Central memory CD8-positive, alpha-beta T cell (primary cell): ENCODE data around the gene TMEM273.

ENCODE experiments used
- ATAC-seq: fragments of 150-1000 bp; cut with Tn5 transposase; replicated peaks from 2 replicates; pipeline ENCODE4 v1.10.0; 2022; ENCODE audit warnings: mild to moderate bottlenecking, moderate FRiP score, moderate number of reproducible peaks; ENCODE audit not compliant: poor library complexity, severe bottlenecking; ENCODE audit errors: extremely low read depth
- DNase-seq, 2 donors: peaks; one replicate each; pipeline ENCODE4 v3.0.0; 2021; ENCODE audit warnings: low spot score in 2 of 2
- H3K27ac Mint-ChIP-seq: one replicate; pipeline ENCODE4 v1.8.0; 2022; ENCODE audit warnings: low read depth, mild to moderate bottlenecking, moderate library complexity, mixed read lengths
- H3K27me3 Mint-ChIP-seq: one replicate; pipeline ENCODE4 v1.8.0; 2022; ENCODE audit warnings: mixed read lengths
- H3K36me3 Mint-ChIP-seq: one replicate; pipeline ENCODE4 v1.8.0; 2022; ENCODE audit warnings: mild to moderate bottlenecking, moderate library complexity, mixed read lengths; ENCODE audit not compliant: insufficient read depth
- H3K4me1 Mint-ChIP-seq: one replicate; pipeline ENCODE4 v1.8.0; 2022; ENCODE audit warnings: mixed read lengths
- H3K4me3 Mint-ChIP-seq: one replicate; pipeline ENCODE4 v1.8.0; 2022; ENCODE audit warnings: mild to moderate bottlenecking, moderate library complexity, mixed read lengths
- H3K9me3 Mint-ChIP-seq: one replicate; pipeline ENCODE4 v1.8.0; 2022; ENCODE audit warnings: mixed read lengths

Gene TMEM273

DNA sequence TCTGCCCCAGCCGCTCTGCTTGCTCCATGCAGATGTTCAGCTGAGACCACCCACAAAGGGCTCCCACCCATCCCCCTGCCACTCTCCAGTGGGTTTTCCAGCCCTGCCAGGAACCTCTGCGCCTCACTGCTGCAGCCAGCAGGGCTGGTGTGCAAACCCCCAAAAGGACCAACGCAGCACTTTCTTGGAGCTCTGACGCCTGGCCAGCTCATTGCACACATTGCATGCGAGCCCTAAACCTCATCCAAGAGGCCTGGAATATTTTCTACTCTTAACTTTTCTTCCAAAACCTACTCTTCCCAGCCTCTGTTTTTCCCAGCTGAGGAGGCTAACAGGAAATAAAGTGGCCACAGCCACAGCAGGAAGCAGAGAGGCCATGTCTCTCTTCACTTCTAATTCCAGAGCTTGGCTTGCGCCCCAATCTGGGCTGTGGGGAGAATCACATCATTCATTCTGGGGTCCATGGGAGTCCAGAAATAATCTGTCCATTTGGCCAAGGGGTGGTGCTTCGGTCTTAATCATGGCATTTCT is 49.8 kb downstream of the TMEM273 start:
- Mint-ChIP-seq H3K4me3 (no peak overlapping the region), H3K4me1 (peaks cover 6% of the 10 kb centered on the region), H3K27ac (no peak overlapping the region), H3K36me3 (no peaks in the 10 kb centered on the region), H3K27me3 (peaks cover 20% of the 10 kb centered on the region), H3K9me3 (no peaks in the 10 kb centered on the region)
- no peak for DNase-seq
- no peak for ATAC-seq

DNA sequence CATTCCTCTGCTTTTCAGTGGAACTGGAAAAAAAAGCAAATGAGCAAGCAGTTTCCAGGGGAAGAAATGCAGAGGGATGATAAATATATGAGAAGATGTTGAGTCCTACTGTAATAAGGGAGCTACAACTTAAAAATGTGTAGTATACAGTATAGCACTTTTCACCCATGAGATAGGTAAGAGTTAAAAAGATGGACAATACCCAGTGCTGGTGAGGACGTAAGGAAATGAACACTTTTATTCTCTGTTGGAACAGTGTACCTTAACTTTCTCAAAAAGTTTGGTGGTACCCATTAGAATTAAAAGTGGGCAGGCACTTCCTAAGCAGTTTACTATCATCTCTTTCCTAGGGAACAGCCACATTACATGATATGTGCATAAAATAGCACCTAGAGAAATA is 51.7 kb downstream of the TMEM273 start:
- Mint-ChIP-seq H3K4me3 (no peak overlapping the region), H3K36me3 (no peaks in the 10 kb centered on the region), H3K9me3 (no peaks in the 10 kb centered on the region), H3K27me3 (peaks cover 20% of the 10 kb centered on the region), H3K27ac (no peak overlapping the region), H3K4me1 (peaks cover 6% of the 10 kb centered on the region)
- DNase-seq (no peak), ATAC-seq (no peak)

DNA sequence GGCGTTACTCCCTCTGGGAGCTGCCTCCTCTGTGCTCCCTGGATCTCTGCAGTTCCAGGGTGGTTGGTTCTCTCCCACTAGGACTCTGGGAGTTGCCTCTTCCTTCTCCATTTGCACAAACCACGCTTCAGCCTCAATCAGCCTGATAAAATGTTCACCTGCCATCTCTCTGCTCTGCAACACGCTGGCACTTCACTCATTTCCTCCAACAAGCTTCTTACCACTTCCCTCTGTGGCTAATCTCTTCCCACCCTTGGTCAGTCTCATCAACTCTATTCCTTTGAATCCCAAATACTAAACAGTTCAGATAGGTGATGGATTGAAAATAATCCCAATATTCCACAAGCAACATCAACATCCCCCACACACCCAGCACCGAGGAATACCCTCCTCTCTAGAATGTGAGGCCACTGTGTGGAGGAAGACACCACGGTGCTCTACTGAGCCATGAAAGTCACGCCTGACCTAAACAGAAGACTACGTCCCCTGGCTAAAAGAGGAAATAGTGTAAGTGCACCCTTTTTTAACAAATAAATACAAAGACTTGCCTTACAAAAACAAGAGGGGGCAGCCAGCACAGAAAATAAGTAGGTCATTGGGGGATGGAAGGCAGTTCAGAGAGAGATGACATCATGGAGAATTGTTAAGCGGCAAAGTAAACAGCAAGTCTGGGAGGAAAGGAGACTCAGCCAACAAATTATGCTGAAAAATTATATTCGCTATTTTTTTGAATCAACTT is 52.4 kb downstream of the TMEM273 start:
- Mint-ChIP-seq H3K36me3 (no peaks in the 10 kb centered on the region), H3K4me1 (peaks cover 6% of the 10 kb centered on the region), H3K9me3 (no peaks in the 10 kb centered on the region), H3K27me3 (peaks cover 20% of the 10 kb centered on the region), H3K27ac (no peak overlapping the region), H3K4me3 (no peak overlapping the region)
- DNase-seq (no peak), ATAC-seq (no peak)

DNA sequence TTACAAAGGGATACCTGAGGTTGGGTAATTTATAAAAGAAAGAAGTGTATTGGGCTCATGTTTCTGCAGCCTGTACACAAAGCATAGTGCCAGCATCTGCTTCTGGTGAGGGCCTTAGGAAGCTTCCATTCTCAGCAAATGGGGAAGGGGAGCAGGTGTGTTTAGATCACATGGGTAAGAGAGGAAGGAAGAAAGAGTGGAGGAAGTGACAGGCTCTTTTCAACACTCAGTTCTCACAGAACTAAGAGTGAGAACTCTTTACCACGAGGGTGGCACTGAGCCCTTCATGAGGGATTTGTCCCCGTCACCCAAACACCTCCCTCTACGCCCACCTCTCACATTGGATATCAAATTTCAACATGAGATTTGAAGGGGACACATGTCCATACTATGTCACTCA is 53.9 kb downstream of the TMEM273 start:
- H3K4me3 Mint-ChIP-seq = no peak overlapping the region
- H3K4me1 Mint-ChIP-seq = peaks cover 6% of the 10 kb centered on the region
- peaks cover 6% of the 10 kb centered on the region for H3K9me3 Mint-ChIP-seq
- no peak for ATAC-seq
- peaks cover 28% of the 10 kb centered on the region for H3K27me3 Mint-ChIP-seq
- no peak for DNase-seq
- no peaks in the 10 kb centered on the region for H3K36me3 Mint-ChIP-seq
- no peak overlapping the region for H3K27ac Mint-ChIP-seq

DNA sequence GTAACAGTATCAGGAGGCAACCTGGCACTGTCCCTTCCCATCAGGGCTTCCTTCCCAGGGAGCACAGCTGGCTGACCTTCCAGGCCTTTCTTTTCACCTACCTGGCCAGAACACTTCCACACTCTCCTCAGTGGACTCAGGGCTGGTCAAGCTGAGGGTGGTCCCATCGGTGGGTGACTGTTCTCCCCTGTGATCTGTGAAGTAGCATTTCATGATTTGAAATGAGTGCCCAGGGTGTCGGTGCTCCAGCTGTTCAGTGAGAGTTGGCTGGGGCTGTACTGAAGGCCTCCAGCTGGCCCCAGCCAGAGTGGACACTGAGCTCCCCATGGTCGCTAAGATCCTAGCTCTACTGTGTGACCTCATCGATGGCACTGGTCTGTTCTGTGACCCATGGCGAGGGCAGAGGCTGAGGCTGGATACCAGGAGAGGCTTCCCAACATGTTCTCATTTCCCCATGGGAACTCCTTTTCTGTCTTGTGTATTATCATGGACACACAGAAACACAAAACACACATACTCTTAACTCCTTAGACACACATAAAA is 54.4 kb downstream of the TMEM273 start, which contains the start of gene FAM170B:
FAM170B (minus strand) TSS at position 316 of the 543 bp plus-strand sequence; CDS start at position 213, 103 bp downstream.
- DNase-seq (no peak), ATAC-seq (no peak)
- Mint-ChIP-seq H3K36me3 (no peaks in the 10 kb centered on the region), H3K4me1 (peaks cover 6% of the 10 kb centered on the region), H3K4me3 (no peak within 1 kb of the TSS), H3K27ac (no peak within 1 kb of the TSS), H3K9me3 (peaks cover 11% of the 10 kb centered on the region), H3K27me3 (peaks cover 34% of the 10 kb centered on the region)

DNA sequence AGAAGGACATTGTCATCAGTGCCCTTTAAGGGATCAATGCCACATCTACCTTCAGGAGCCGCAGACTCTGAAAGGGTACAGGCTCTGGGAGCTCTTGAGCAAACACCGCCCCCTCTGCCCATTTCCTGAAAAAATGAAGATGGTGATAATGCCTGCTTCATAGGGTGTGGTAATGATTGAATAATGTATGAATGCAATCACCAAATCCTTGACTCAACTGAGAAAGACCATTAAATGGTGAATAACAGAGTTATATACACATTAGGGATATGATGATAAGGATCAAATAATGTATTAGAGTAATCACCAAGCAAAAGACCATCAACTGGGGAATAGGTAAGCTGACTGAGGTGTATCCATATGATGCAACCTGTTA is 55.8 kb downstream of the TMEM273 start:
- Mint-ChIP-seq H3K36me3 (no peaks in the 10 kb centered on the region), H3K27me3 (peaks cover 44% of the 10 kb centered on the region), H3K4me1 (peaks cover 6% of the 10 kb centered on the region), H3K4me3 (no peak overlapping the region), H3K27ac (no peak overlapping the region), H3K9me3 (peaks cover 11% of the 10 kb centered on the region)
- DNase-seq (no peak), ATAC-seq (no peak)

DNA sequence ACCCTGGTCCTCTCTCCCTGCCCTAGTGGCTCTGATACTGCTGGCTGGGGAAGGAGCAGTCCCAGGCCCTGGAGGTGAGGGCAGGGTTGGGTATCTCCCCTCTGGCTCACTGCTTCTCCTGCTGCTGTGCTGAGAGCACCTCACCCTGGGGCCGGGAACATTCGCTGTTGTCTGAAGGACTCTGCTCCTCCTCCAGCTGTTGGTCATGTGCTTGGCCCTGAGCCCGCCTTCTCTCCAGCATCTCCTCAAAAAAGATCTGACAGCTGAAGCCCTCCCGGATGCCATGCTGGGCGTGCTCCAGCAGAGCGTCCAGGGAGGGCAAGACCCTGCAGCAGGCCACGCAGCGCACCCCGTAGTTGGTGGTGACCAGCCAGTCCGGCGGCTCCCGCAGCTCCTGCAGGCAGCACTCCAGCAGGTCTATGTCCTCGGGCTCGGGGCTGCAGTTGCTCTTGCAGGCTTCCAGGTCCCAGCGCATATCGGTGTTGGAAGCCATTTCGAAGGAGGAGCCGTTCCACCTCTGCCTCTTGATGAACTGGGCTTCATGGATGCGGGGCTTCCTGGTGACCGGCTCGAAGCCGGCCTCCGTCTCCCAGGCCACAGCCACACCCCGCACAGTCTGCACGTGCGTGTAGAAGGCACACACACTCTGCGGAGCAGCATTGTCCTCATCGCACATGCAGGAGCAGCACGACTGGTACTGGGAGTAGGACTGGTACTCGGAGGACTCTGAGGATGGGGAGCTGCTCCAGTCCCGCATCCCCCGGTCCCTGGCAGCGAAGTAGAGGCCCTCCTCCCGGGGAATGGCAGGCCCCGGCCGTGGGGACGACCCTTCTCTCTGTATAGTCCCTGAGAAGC is 56.5 kb downstream of the TMEM273 start:
- DNase-seq = no peak
- Mint-ChIP-seq H3K27me3 (peaks cover 44% of the 10 kb centered on the region), H3K36me3 (no peaks in the 10 kb centered on the region)

DNA sequence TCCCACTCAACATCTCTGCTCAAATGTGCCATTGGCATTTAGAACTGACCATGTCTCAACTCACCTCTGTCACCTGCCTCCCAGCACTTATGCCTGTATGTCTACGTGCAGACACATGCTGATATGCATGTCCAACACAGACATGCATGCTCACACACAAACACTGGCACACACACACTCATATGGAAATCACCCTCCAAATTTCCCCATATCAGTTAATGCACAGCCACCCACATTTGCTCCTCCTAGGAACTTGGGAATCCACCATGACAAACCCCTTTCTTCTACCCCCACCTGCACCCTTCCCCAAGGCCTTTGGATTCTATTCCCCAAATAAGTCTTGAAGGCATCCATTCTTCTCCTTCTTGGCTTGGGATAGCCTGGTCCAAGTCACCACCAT is 58.8 kb downstream of the TMEM273 start:
- Mint-ChIP-seq H3K36me3 (no peaks in the 10 kb centered on the region), H3K27me3 (peaks cover 30% of the 10 kb centered on the region), H3K27ac (no peak overlapping the region), H3K4me1 (no peaks in the 10 kb centered on the region), H3K9me3 (peaks cover 11% of the 10 kb centered on the region), H3K4me3 (no peak overlapping the region)
- no peak for DNase-seq
- no peak for ATAC-seq

More for the DNA sequence above, 56.5 kb downstream of the TMEM273 start:
- ATAC-seq = no peak
- H3K27ac Mint-ChIP-seq = no peak overlapping the region
- H3K4me3 Mint-ChIP-seq = no peak overlapping the region
- peaks cover 6% of the 10 kb centered on the region for H3K4me1 Mint-ChIP-seq
- H3K9me3 Mint-ChIP-seq = peaks cover 11% of the 10 kb centered on the region

DNA sequence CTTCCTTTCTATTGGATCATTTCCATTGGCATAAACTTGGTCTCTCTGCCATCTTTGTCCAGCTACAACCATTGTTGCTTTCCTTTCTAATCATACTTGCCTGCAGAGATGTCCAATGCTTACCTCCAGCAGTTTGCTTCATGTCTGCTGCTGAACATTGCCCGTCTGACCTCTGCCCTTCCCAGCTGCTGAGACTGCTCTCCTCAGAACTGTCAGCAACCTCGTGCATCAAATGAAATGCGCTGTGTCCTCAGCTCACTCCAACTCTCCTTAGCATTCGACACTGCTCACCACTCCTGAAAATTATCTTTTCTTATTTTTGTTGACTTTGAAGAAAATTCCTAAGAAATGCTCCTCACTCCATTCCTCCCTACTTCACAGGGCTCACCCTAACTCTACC is 59.3 kb downstream of the TMEM273 start:
- ATAC-seq (no peak), DNase-seq (no peak)
- peaks cover 11% of the 10 kb centered on the region for H3K9me3 Mint-ChIP-seq
- H3K36me3 Mint-ChIP-seq = no peaks in the 10 kb centered on the region
- H3K4me1 Mint-ChIP-seq = no peaks in the 10 kb centered on the region
- H3K27me3 Mint-ChIP-seq = peaks cover 25% of the 10 kb centered on the region
- H3K4me3 Mint-ChIP-seq = no peak overlapping the region
- no peak overlapping the region for H3K27ac Mint-ChIP-seq

DNA sequence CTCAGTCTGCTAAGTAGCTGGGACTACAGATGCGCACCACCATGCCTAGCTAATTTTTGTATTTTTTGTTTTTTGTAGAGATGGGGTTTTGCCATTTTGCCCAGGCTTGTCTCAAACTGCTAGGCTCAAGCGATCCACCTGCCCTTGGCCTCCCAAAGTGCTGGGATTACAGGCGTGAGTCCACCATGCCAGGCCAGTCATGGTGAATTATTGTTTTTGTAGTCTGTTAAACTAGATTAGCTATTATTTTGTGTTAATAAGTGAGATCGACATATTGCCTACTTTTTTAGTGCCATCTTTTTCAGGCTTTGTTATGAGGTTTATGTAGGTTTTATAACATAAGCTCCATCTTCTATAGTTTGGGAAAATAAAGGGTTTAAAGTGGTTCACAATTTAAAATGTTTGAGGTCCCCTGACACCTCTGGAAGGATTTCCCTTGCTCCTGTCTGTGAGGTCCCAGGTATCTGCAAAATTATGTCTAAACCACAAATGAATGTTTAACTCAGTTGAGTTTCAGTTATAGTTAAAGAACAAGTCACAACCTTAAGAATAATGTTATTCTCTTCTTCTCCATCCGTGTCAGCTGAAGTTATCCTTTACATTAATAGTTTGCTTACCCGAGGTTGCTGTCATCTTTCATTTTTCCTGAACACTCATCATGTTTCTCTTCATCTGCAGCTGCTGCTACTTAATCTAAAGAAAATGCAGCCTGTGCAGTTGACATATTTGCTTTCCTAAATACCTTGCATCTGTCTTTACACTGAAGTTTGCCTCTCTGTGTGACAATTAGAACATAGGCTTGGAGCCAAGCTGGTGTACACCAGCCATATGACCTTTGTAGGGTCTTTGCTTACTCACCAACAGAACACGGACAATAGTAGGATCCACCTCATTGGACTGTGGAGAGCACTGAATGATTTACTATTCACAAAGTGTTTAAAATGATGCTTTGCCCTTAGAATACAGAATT is 63.9 kb downstream of the TMEM273 start:
- H3K4me3 Mint-ChIP-seq = no peak overlapping the region
- H3K27me3 Mint-ChIP-seq = peaks cover 33% of the 10 kb centered on the region
- H3K9me3 Mint-ChIP-seq = peaks cover 4% of the 10 kb centered on the region
- H3K36me3 Mint-ChIP-seq = no peaks in the 10 kb centered on the region
- ATAC-seq (no peak), DNase-seq (no peak)
- H3K27ac Mint-ChIP-seq = no peak overlapping the region
- no peaks in the 10 kb centered on the region for H3K4me1 Mint-ChIP-seq

DNA sequence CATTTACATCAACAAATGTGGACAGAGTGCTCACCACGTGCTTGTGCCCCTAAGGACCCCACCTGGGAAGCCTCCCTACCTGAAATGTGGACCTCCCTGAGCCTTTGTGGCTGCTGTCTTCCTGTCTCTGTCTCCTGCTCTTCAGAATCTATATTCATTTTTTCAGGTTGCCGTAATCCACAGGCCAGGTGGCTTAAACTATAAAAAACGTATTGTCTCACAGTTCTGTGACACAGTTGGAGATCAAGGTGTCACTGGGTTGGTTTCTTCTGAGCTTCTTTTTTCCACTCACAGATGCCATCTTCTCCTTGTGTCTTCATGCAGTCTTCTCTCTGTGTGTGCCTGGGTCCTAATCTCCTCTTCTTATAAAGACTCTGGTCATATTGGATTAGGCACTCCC is 67.3 kb downstream of the TMEM273 start:
- no peaks in the 10 kb centered on the region for H3K36me3 Mint-ChIP-seq

DNA sequence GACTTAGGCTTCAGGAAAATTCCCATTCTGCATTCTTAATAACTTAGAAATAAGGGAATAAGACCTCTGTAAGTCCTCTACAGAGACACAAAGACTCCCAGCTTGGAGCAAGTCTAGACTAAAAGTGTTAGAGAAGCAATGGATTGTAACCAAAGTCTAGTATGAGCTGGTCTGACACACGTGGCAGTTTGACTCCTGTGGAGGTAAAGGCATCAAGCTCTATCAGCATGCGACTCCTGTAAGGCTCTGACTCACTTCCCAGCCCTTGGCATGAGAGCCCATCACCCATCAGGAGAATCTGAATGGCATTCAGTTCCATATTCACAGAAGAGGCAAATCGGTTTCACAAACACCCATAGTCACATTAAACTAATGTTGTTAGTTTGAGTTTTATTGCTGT is 68.4 kb downstream of the TMEM273 start:
- H3K4me3 Mint-ChIP-seq = no peak overlapping the region
- no peak overlapping the region for H3K27ac Mint-ChIP-seq
- DNase-seq = no peak
- H3K36me3 Mint-ChIP-seq = no peaks in the 10 kb centered on the region
- peaks cover 29% of the 10 kb centered on the region for H3K27me3 Mint-ChIP-seq
- H3K9me3 Mint-ChIP-seq = no peaks in the 10 kb centered on the region
- H3K4me1 Mint-ChIP-seq = no peaks in the 10 kb centered on the region
- ATAC-seq = no peak

More for the DNA sequence above, 67.3 kb downstream of the TMEM273 start:
- no peak overlapping the region for H3K4me3 Mint-ChIP-seq
- ATAC-seq (no peak), DNase-seq (no peak)
- peaks cover 27% of the 10 kb centered on the region for H3K27me3 Mint-ChIP-seq
- no peaks in the 10 kb centered on the region for H3K4me1 Mint-ChIP-seq
- no peaks in the 10 kb centered on the region for H3K9me3 Mint-ChIP-seq
- H3K27ac Mint-ChIP-seq = no peak overlapping the region
